Activated CD8-positive, alpha-beta T cell treated with anti-CD3 and anti-CD28 coated beads for 36 hours (primary cell): Measurements from ENCODE around the gene ZNF613. TPM values are rescaled to one million over a fixed set of nuclear protein-coding genes. Genes with fewer than 3 reads are reported as not detected.

ENCODE experiments used
- ATAC-seq: fragments of 200-7000 bp; cut with Tn5 transposase; one replicate; pipeline ENCODE4 v1.10.0; 2021; ENCODE audit warnings: mild to moderate bottlenecking, moderate library complexity
- CTCF ChIA-PET: fragments of 350-600 bp; sonication (Branson Sonifier 250); formaldehyde crosslinking; loops from one replicate; lab custom pipeline; 2021; ENCODE audit warnings: antibody characterized with exemption; lab: Charles Lee
- POLR2A ChIA-PET: fragments of 350-600 bp; sonication (Branson Sonifier 250); formaldehyde crosslinking; loops from one replicate; lab custom pipeline; 2021; ENCODE audit warnings: antibody characterized with exemption; lab: Charles Lee
- DNase-seq: peaks from one replicate; pipeline ENCODE4 v3.0.0-alpha.2; 2020
- H3K27ac Mint-ChIP-seq: one replicate; pipeline ENCODE4 v1.8.0; 2021; ENCODE audit warnings: mild to moderate bottlenecking, mixed read lengths
- H3K27me3 Mint-ChIP-seq: one replicate; pipeline ENCODE4 v1.8.0; 2021; ENCODE audit warnings: mixed read lengths
- H3K36me3 Mint-ChIP-seq: one replicate; pipeline ENCODE4 v1.8.0; 2021; ENCODE audit warnings: low read depth, mixed read lengths
- H3K4me1 Mint-ChIP-seq: one replicate; pipeline ENCODE4 v1.8.0; 2021; ENCODE audit warnings: low read depth, mixed read lengths
- H3K4me3 Mint-ChIP-seq: one replicate; pipeline ENCODE4 v1.8.0; 2021; ENCODE audit warnings: mild to moderate bottlenecking, moderate library complexity, mixed read lengths
- H3K9me3 Mint-ChIP-seq: one replicate; pipeline ENCODE4 v1.8.0; 2021; ENCODE audit warnings: mixed read lengths
- CTCF ChIP-seq: fragments of 200-600 bp; IDR thresholded peaks from one replicate; pipeline ENCODE4 v1.8.0; 2022; ENCODE audit warnings: antibody characterized with exemption, mild to moderate bottlenecking
- intact Hi-C: fragments of 100-400 bp; cut with micrococcal nuclease; formaldehyde crosslinking; loops from one replicate; pipeline ENCODE4 v1.10.0; 2022
- total RNA-seq, 2 experiments: library from RNA; stranded (reverse); gene quantifications; one replicate each; pipeline ENCODE4 v1.2.3, GENCODE V29; 2021

The ZNF613 gene
- total RNA-seq, 2 experiments from 2014 or later = 3.2 to 3.5 TPM

GRCh38 chr19:51983361-51983760 is 56.1 kb downstream of the ZNF613 start:
- no peak overlapping the region for H3K27ac Mint-ChIP-seq
- ChIA-PET CTCF (no interaction called here), POLR2A (no interaction called here)
- H3K27me3 Mint-ChIP-seq = no peaks in the 10 kb centered on the region
- no peak for TF ChIP-seq CTCF
- H3K4me1 Mint-ChIP-seq = peaks cover 16% of the 10 kb centered on the region
- intact Hi-C loops = no loop called here
- ATAC-seq = no peak
- H3K36me3 Mint-ChIP-seq = peaks cover 75% of the 10 kb centered on the region
- H3K4me3 Mint-ChIP-seq = no peak overlapping the region
- no peak for DNase-seq
- H3K9me3 Mint-ChIP-seq = peaks cover 44% of the 10 kb centered on the region

GRCh38 chr19:51986309-51987291 is 59.3 kb downstream of the ZNF613 start, which contains the start of gene ZNF350:
Gene ZNF350, minus strand, starts transcription at chr19:51986840. Its CDS starts 12,480 bp downstream, at chr19:51974360.
- CTCF ChIA-PET = no interaction called here
- H3K36me3 Mint-ChIP-seq = peaks cover 59% of the 10 kb centered on the region
- H3K27ac Mint-ChIP-seq = peak within 1 kb of the TSS; percentile 95
- POLR2A ChIA-PET = interaction anchor here (0.7 to 1.1 kb wide), 2 partner anchors 21 to 281 kb away, joined by 3 to 5 read pairs; partner anchors contain the start of gene ZNF615
- peak within 1 kb of the TSS; percentile 95 for H3K4me3 Mint-ChIP-seq
- H3K4me1 Mint-ChIP-seq = peaks cover 12% of the 10 kb centered on the region
- H3K9me3 Mint-ChIP-seq = peaks cover 38% of the 10 kb centered on the region
- no peaks in the 10 kb centered on the region for H3K27me3 Mint-ChIP-seq
- DNase-seq = peak; percentile 97
- intact Hi-C loops = no loop called here
- TF ChIP-seq CTCF = no peak
- ATAC-seq = peak; percentile 98

GRCh38 chr19:51993422-51993821 is 66.2 kb downstream of the ZNF613 start:
- peaks cover 80% of the 10 kb centered on the region for H3K36me3 Mint-ChIP-seq
- ATAC-seq (no peak), DNase-seq (no peak)
- ChIA-PET POLR2A (no interaction called here), CTCF (interaction anchor here (1.8 kb wide), 1 partner anchor 17 kb away, joined by 4 read pairs; no protein-coding TSS in a partner anchor)
- intact Hi-C loops = no loop called here
- H3K4me3 Mint-ChIP-seq = no peak overlapping the region
- no peaks in the 10 kb centered on the region for H3K4me1 Mint-ChIP-seq
- H3K9me3 Mint-ChIP-seq = peaks cover 64% of the 10 kb centered on the region
- H3K27me3 Mint-ChIP-seq = no peaks in the 10 kb centered on the region
- no peak overlapping the region for H3K27ac Mint-ChIP-seq
- TF ChIP-seq CTCF = no peak

GRCh38 chr19:51994048-51994644 is 66.9 kb downstream of the ZNF613 start:
- POLR2A ChIA-PET = no interaction called here
- H3K27ac Mint-ChIP-seq = no peak overlapping the region

More at GRCh38 chr19:51994048-51994644, 66.9 kb downstream of the ZNF613 start:
- no peak for ATAC-seq
- CTCF ChIA-PET = no interaction called here
- H3K36me3 Mint-ChIP-seq = peaks cover 80% of the 10 kb centered on the region
- H3K4me3 Mint-ChIP-seq = no peak overlapping the region
- DNase-seq = no peak
- intact Hi-C loops = no loop called here
- H3K9me3 Mint-ChIP-seq = peaks cover 60% of the 10 kb centered on the region
- no peaks in the 10 kb centered on the region for H3K4me1 Mint-ChIP-seq
- H3K27me3 Mint-ChIP-seq = no peaks in the 10 kb centered on the region
- TF ChIP-seq CTCF = no peak

Other genes starting within 250 kb of the ZNF613 start
- 1 to 10 TPM; 2.4 to 4.6 TPM for gene SPACA6, start 234.1 kb upstream of the ZNF613 start, total RNA-seq
- not detected for gene HAS1, start 203.5 kb upstream of the ZNF613 start, total RNA-seq
- gene FPR1, start 175.6 kb upstream of the ZNF613 start, total RNA-seq = not detected
- gene FPR2, start 166.3 kb upstream of the ZNF613 start, total RNA-seq = not detected
- not detected for gene FPR3, start 132.3 kb upstream of the ZNF613 start, total RNA-seq
- gene ZNF577, start 39.5 kb upstream of the ZNF613 start, total RNA-seq = 1 to 10 TPM; 5.0 to 5.7 TPM
- 10 to 100 TPM in 1 of 2 experiments, 1 to 10 TPM in 1; 8.6 to 10.7 TPM for gene ZNF649, start 22.5 kb upstream of the ZNF613 start, total RNA-seq
- gene ZNF350, start 59.4 kb downstream of the ZNF613 start, total RNA-seq = 1 to 10 TPM; 7.5 to 7.6 TPM
- 1 to 10 TPM; 8.3 to 9.0 TPM for gene ZNF615, start 80.7 kb downstream of the ZNF613 start, total RNA-seq
- 10 to 100 TPM; 11.9 to 13.3 TPM for gene ZNF614, start 100.9 kb downstream of the ZNF613 start, total RNA-seq
- 10 to 100 TPM; 15.8 to 16.3 TPM for gene ZNF432, start 121.4 kb downstream of the ZNF613 start, total RNA-seq
- 10 to 100 TPM; 19.2 to 22.7 TPM for gene ZNF841, start 168.3 kb downstream of the ZNF613 start, total RNA-seq
- gene ZNF616, start 212.5 kb downstream of the ZNF613 start, total RNA-seq = 10 to 100 TPM; 11.2 to 11.7 TPM
- 10 to 100 TPM; 10.3 to 12.6 TPM for gene ZNF836, start 244.1 kb downstream of the ZNF613 start, total RNA-seq